D721Med (cell line): ENCODE results near the gene SLC16A11.

ENCODE experiments used
- DNase-seq: peaks from one replicate; pipeline ENCODE4 v3.0.0; 2011; ENCODE audit warnings: low spot score; ENCODE audit not compliant: insufficient read length
- FAIRE-seq: peaks from 2 replicates; lab custom pipeline; 2011; peaks lifted over from hg19 to GRCh38; lab: Jason Lieb, UNC
- TF ChIP-seq, protein P1 (sequence below): IDR thresholded peaks from 2 replicates; pipeline ENCODE4 v1.5.1; 2012; ENCODE audit warnings: mild to moderate bottlenecking, control low read depth; ENCODE audit not compliant: insufficient read depth; ENCODE audit errors: missing control alignments

The SLC16A11 gene

DNA sequence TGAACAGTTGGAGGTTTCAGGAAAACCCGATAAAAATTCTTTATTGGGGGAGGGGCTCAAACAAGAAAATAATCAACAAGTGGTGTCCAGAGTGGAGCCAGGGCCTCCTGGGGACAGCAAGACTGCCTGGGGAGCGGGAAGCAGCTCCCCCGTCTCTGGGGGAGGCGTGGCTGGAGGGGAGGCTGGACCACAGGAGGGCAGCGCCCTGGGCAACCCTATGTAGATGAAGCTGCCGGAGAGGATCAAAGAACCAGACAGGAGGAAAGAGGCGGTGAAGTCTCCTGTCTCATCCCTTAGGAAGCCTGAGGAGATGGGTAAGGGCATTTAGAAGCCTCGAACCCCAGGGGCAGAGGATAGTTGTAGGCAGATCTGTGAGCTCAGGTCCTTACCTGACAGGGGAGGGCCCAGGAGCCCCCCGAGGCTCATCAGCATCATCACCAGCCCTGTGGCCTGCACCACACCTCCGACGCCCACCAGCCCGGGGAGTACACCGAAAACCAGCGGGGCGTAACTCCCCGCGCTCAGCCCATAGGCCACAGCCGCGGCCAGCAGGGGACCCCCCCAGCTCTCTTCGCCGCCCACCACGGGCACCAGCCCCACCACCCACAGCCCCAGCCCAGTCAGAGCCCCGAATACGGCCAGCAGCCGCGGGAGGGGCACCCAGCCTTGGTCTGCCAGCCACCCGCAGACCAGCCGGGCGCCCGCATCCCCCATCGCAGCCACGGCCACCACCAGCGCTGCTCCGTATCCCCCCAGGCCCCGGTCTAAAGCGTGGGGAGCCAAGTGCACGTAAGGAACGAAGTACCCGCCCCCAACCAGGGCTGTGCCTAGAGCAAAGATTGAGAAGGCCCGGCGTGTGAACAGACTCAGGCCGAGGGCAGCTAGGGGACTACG is 2.0 kb downstream of the SLC16A11 start:
- TF ChIP-seq, protein P1, sequence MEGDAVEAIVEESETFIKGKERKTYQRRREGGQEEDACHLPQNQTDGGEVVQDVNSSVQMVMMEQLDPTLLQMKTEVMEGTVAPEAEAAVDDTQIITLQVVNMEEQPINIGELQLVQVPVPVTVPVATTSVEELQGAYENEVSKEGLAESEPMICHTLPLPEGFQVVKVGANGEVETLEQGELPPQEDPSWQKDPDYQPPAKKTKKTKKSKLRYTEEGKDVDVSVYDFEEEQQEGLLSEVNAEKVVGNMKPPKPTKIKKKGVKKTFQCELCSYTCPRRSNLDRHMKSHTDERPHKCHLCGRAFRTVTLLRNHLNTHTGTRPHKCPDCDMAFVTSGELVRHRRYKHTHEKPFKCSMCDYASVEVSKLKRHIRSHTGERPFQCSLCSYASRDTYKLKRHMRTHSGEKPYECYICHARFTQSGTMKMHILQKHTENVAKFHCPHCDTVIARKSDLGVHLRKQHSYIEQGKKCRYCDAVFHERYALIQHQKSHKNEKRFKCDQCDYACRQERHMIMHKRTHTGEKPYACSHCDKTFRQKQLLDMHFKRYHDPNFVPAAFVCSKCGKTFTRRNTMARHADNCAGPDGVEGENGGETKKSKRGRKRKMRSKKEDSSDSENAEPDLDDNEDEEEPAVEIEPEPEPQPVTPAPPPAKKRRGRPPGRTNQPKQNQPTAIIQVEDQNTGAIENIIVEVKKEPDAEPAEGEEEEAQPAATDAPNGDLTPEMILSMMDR = no peak
- no peak for FAIRE-seq
- DNase-seq = no peak

DNA sequence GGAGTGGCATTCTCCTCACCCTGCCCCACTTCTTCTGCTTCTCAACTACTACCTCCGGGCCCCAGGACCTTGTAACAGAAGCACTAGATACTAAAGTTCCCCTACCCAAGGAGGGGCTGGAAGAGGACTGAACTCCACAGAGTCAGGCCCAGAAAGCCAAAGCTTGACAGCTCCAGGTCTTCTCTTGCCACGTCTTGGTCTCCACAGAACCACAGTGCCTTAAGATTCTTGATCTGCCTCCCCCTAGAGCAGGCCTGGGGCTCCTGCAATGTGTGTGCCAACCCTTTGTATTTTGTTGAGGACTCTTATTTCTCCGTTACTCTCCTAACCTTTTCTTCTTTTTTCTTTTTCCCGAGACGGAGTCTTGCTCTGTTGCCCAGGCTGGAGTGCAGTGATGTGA is 4.1 kb downstream of the SLC16A11 start:
- FAIRE-seq = no peak
- TF ChIP-seq, protein P1 = no peak
- no peak for DNase-seq

DNA sequence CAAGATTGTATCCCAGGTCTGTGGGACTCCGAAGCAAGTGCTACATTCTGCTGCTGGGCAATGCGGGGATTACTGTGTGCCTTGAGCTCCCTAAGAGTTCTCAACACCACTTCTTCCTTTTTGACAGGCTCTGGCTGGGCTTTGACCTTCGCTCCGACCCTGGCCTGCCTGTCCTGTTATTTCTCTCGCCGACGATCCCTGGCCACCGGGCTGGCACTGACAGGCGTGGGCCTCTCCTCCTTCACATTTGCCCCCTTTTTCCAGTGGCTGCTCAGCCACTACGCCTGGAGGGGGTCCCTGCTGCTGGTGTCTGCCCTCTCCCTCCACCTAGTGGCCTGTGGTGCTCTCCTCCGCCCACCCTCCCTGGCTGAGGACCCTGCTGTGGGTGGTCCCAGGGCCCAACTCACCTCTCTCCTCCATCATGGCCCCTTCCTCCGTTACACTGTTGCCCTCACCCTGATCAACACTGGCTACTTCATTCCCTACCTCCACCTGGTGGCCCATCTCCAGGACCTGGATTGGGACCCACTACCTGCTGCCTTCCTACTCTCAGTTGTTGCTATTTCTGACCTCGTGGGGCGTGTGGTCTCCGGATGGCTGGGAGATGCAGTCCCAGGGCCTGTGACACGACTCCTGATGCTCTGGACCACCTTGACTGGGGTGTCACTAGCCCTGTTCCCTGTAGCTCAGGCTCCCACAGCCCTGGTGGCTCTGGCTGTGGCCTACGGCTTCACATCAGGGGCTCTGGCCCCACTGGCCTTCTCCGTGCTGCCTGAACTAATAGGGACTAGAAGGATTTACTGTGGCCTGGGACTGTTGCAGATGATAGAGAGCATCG is 5.6 kb downstream of the SLC16A11 start:
- no peak for FAIRE-seq
- no peak for DNase-seq
- TF ChIP-seq, protein P1 = no peak

DNA sequence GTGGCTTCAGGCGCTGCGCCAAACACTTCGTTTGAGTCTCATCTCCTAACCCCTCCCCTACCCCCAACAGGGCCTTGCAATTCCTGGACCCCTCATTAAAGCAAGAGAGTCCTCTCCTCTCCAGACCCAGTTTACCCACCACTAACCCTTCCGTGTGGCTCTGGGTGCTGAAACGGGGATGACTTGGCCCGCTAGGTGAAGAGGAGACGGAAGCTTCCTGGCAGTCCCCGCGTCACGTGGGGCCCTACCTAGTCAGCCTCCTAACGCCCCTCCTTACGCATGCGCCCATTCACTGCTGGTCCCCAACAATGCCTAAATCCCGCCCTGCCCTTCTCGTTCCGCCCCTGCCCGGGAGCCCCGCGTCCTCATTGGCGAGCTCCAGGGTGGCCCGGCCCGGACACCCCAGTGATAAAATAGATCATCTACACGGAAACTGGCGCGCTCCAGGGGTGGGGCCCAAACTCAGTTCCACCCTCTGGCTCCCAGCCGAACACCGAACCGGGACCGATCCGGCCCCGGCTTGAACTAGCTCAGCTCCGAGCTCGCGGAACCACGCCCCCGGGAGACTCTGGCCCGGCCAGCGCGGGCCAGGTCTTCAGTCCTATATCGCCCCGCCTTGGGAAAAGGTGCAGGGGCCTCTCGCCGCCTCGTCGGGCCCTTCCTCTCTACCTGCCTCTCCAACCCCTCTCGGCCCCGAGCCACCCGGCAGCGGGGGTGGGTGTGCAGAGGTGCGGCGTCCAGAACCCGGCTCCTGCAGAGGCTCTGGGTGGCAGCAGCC is 8.1 kb downstream of the SLC16A11 start, which contains the start of gene SLC16A13:
Gene SLC16A13 (plus strand): TSS at position 425 of the 778 bp plus-strand sequence. CDS start 368 bp downstream, outside the sequence.
- DNase-seq = peak; percentile 99
- TF ChIP-seq, protein P1 = no peak
- FAIRE-seq = no peak

DNA sequence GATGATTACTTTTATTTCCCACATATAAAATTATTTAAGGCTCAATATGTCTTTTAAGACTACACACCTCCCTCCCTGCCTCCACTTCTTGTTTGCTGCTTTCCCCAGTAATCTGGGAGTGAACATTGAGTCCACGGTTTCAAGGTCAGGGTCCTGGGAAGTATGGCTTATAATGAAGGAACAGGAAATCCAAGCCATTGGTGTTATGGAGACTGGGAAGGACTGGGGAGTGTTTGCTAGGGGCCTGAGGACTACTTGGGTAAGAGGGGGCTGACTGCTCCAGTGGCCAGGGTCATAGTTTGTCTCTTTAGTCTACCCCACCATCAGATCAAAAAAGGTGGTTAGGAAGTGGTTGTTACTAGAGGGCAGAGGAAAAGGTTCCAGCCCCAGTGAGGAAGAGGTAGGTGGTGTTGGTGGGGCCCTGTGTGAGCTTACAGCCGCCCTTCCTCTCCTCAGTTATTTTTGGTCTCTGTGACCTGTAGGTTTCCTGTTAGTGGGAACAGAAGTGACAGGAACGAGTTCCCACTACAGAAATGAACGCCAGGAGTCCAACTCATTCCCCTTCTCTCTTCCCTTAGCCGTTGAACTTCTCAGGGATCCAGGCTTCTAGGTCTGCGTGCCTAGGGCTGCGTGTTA is 8.8 kb downstream of the SLC16A11 start:
- TF ChIP-seq, protein P1 = no peak
- DNase-seq = no peak
- FAIRE-seq = no peak

DNA sequence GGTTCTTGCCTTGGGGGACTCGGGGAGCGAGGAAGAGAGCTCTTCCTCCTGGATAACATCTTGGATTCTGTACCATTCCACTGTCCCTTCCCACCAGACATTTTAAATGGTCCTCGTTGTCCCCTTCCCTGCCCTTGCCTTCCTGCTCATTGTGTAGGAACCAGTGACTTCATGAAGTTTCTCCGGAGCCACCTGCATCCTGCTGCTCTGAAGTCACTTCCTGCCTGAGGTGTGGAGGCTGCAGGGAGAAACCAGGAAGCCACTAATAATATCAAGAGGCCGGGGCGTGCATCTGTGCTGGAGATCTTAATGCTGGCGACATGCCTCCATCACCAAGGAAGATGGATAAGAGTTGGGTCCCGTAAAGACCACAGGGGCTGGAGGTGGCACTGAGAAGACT is 14.2 kb downstream of the SLC16A11 start:
- FAIRE-seq (no peak), DNase-seq (no peak)
- TF ChIP-seq, protein P1 = no peak
